ENCODE results near the gene PROSER3. TPM values are rescaled to one million over a fixed set of nuclear protein-coding genes. Genes with fewer than 3 reads are reported as not detected.

Gene PROSER3
- total RNA-seq, 1 donor from 2014 or later: 63.4 TPM

- H3K4me1 Mint-ChIP-seq: peaks cover 25% of the 10 kb centered on the region
- no peak for DNase-seq (ENCODE audit: low read depth, low spot score)
- H3K36me3 Mint-ChIP-seq (ENCODE audit: low read depth): no peaks in the 10 kb centered on the region
- peak within 1 kb of the TSS; percentile 90 for H3K27ac Mint-ChIP-seq (ENCODE audit: unreplicated experiment)
- H3K27me3 Mint-ChIP-seq (ENCODE audit: low read depth): peaks cover 2% of the 10 kb centered on the region
- H3K4me3 Mint-ChIP-seq: peak within 1 kb of the TSS; percentile 97
- no peaks in the 10 kb centered on the region for H3K9me3 Mint-ChIP-seq
- no peak for TF ChIP-seq CTCF (conservative IDR thresholded peaks at IDR 0.05)
Measured at GRCh38 chr19:35756377-35757230, 1.4 kb upstream of the PROSER3 start, which contains the start of gene HSPB6. HSPB6 (minus strand) TSS chr19:35757029; CDS start chr19:35757008, 21 bp downstream.

GRCh38 chr19:35757231-35757748 is 686 bp upstream of the PROSER3 start:
- H3K4me1 Mint-ChIP-seq: peaks cover 25% of the 10 kb centered on the region
- peaks cover 4% of the 10 kb centered on the region for H3K36me3 Mint-ChIP-seq (ENCODE audit: low read depth)
- H3K4me3 Mint-ChIP-seq: peak overlapping the region; percentile 97
- TF ChIP-seq CTCF (conservative IDR thresholded peaks at IDR 0.05): no peak
- peaks cover 2% of the 10 kb centered on the region for H3K27me3 Mint-ChIP-seq (ENCODE audit: low read depth)
- no peaks in the 10 kb centered on the region for H3K9me3 Mint-ChIP-seq
- no peak for DNase-seq (ENCODE audit: low read depth, low spot score)
- H3K27ac Mint-ChIP-seq (ENCODE audit: unreplicated experiment): peak overlapping the region; percentile 90

- H3K9me3 Mint-ChIP-seq: no peaks in the 10 kb centered on the region
- H3K36me3 Mint-ChIP-seq (ENCODE audit: low read depth): peaks cover 4% of the 10 kb centered on the region
- no peak for DNase-seq (ENCODE audit: low read depth, low spot score)
- H3K4me3 Mint-ChIP-seq: peak overlapping the region; percentile 97
- TF ChIP-seq CTCF (conservative IDR thresholded peaks at IDR 0.05): no peak
- H3K27me3 Mint-ChIP-seq (ENCODE audit: low read depth): peaks cover 2% of the 10 kb centered on the region
- peaks cover 25% of the 10 kb centered on the region for H3K4me1 Mint-ChIP-seq
- no peak overlapping the region for H3K27ac Mint-ChIP-seq (ENCODE audit: unreplicated experiment)
Measured at GRCh38 chr19:35759697-35760096, 1.7 kb downstream of the PROSER3 start.

GRCh38 chr19:35760711-35761349 is 2.9 kb downstream of the PROSER3 start:
- Mint-ChIP-seq H3K27ac (ENCODE audit: unreplicated experiment) (no peak overlapping the region), H3K36me3 (ENCODE audit: low read depth) (peaks cover 4% of the 10 kb centered on the region), H3K9me3 (no peaks in the 10 kb centered on the region), H3K4me3 (peak overlapping the region; percentile 41), H3K27me3 (ENCODE audit: low read depth) (peaks cover 2% of the 10 kb centered on the region), H3K4me1 (peaks cover 25% of the 10 kb centered on the region)
- DNase-seq (ENCODE audit: low read depth, low spot score): no peak
- TF ChIP-seq CTCF (conservative IDR thresholded peaks at IDR 0.05): no peak

- TF ChIP-seq CTCF (conservative IDR thresholded peaks at IDR 0.05): no peak
- no peak for DNase-seq (ENCODE audit: low read depth, low spot score)
- Mint-ChIP-seq H3K27ac (ENCODE audit: unreplicated experiment) (peak overlapping the region; percentile 19), H3K36me3 (ENCODE audit: low read depth) (peaks cover 8% of the 10 kb centered on the region), H3K4me3 (no peak overlapping the region), H3K4me1 (peaks cover 5% of the 10 kb centered on the region), H3K9me3 (no peaks in the 10 kb centered on the region), H3K27me3 (ENCODE audit: low read depth) (no peaks in the 10 kb centered on the region)
Measured at GRCh38 chr19:35764432-35765315, 6.7 kb downstream of the PROSER3 start.

All from neural crest cell (in vitro differentiated cells).